Activated naive CD4-positive, alpha-beta T cell treated with anti-CD3 and anti-CD28 coated beads, Interleukin-2, amount 50 U/mL, for 24 hours (primary cell): ENCODE results near the gene LPAR2.
"Not testable (repeated sequence)": the region's sequence is repeated elsewhere in the genome, so short reads cannot be mapped to it uniquely, and the experiment has no call there.

Experiments used
- H3K27ac Mint-ChIP-seq: one replicate; pipeline ENCODE4 v1.8.0; 2021; ENCODE audit warnings: mild to moderate bottlenecking, mixed read lengths
- H3K27me3 Mint-ChIP-seq: one replicate; pipeline ENCODE4 v1.8.0; 2021; ENCODE audit warnings: mixed read lengths
- H3K36me3 Mint-ChIP-seq: one replicate; pipeline ENCODE4 v1.8.0; 2021; ENCODE audit warnings: mixed read lengths
- H3K4me1 Mint-ChIP-seq: one replicate; pipeline ENCODE4 v1.8.0; 2021; ENCODE audit warnings: mixed read lengths
- H3K4me3 Mint-ChIP-seq: one replicate; pipeline ENCODE4 v1.8.0; 2021; ENCODE audit warnings: mild to moderate bottlenecking, mixed read lengths
- H3K9me3 Mint-ChIP-seq: one replicate; pipeline ENCODE4 v1.8.0; 2021; ENCODE audit warnings: mixed read lengths

The LPAR2 gene

GRCh38 chr19:19626516-19627472 is 1.2 kb downstream of the LPAR2 start:
- Mint-ChIP-seq H3K4me3 (peak overlapping the region; percentile 89), H3K27ac (peak overlapping the region; percentile 87), H3K9me3 (no peaks in the 10 kb centered on the region), H3K27me3 (no peaks in the 10 kb centered on the region), H3K36me3 (peaks cover 6% of the 10 kb centered on the region), H3K4me1 (peaks cover 23% of the 10 kb centered on the region)

GRCh38 chr19:19624032-19624570 is 3.9 kb downstream of the LPAR2 start:
- Mint-ChIP-seq H3K27me3 (no peaks in the 10 kb centered on the region), H3K4me1 (peaks cover 27% of the 10 kb centered on the region), H3K27ac (no peak overlapping the region), H3K4me3 (no peak overlapping the region), H3K36me3 (peaks cover 6% of the 10 kb centered on the region), H3K9me3 (no peaks in the 10 kb centered on the region)

- no peak overlapping the region for H3K4me3 Mint-ChIP-seq
- peaks cover 4% of the 10 kb centered on the region for H3K36me3 Mint-ChIP-seq
- peak overlapping the region; percentile 35 for H3K27ac Mint-ChIP-seq
- peaks cover 29% of the 10 kb centered on the region for H3K4me1 Mint-ChIP-seq
- no peaks in the 10 kb centered on the region for H3K9me3 Mint-ChIP-seq
- H3K27me3 Mint-ChIP-seq = no peaks in the 10 kb centered on the region
Observed at GRCh38 chr19:19623383-19623782, 4.6 kb downstream of the LPAR2 start.

GRCh38 chr19:19619849-19620210 is 8.2 kb downstream of the LPAR2 start:
- no peaks in the 10 kb centered on the region for H3K36me3 Mint-ChIP-seq
- H3K4me3 Mint-ChIP-seq = no peak overlapping the region
- H3K9me3 Mint-ChIP-seq = no peaks in the 10 kb centered on the region
- H3K4me1 Mint-ChIP-seq = peaks cover 41% of the 10 kb centered on the region
- H3K27me3 Mint-ChIP-seq = no peaks in the 10 kb centered on the region
- no peak overlapping the region for H3K27ac Mint-ChIP-seq

GRCh38 chr19:19619181-19619848 is 8.7 kb downstream of the LPAR2 start:
- no peaks in the 10 kb centered on the region for H3K36me3 Mint-ChIP-seq
- peaks cover 44% of the 10 kb centered on the region for H3K4me1 Mint-ChIP-seq
- no peaks in the 10 kb centered on the region for H3K9me3 Mint-ChIP-seq
- H3K27me3 Mint-ChIP-seq = no peaks in the 10 kb centered on the region
- peak overlapping the region; percentile 46 for H3K27ac Mint-ChIP-seq
- H3K4me3 Mint-ChIP-seq = peak overlapping the region; percentile 88

GRCh38 chr19:19618219-19619051 is 9.6 kb downstream of the LPAR2 start, which contains the start of gene PBX4:
TSS of gene PBX4 (minus strand) at chr19:19618687. CDS start at chr19:19618629, 58 bp downstream.
- no peaks in the 10 kb centered on the region for H3K36me3 Mint-ChIP-seq

GRCh38 chr19:19615086-19615485 is 12.9 kb downstream of the LPAR2 start:
- peaks cover 69% of the 10 kb centered on the region for H3K4me1 Mint-ChIP-seq
- peak overlapping the region; percentile 69 for H3K4me3 Mint-ChIP-seq
- H3K27ac Mint-ChIP-seq = peak overlapping the region; percentile 79
- no peaks in the 10 kb centered on the region for H3K27me3 Mint-ChIP-seq
- H3K9me3 Mint-ChIP-seq = no peaks in the 10 kb centered on the region
- H3K36me3 Mint-ChIP-seq = no peaks in the 10 kb centered on the region

More at GRCh38 chr19:19618219-19619051, 9.6 kb downstream of the LPAR2 start, which contains the start of gene PBX4:
- Mint-ChIP-seq H3K27me3 (no peaks in the 10 kb centered on the region), H3K4me3 (peak within 1 kb of the TSS; percentile 88), H3K4me1 (peaks cover 52% of the 10 kb centered on the region), H3K9me3 (no peaks in the 10 kb centered on the region), H3K27ac (peak within 1 kb of the TSS; percentile 85)

GRCh38 chr19:19613506-19613905 is 14.5 kb downstream of the LPAR2 start:
- no peaks in the 10 kb centered on the region for H3K9me3 Mint-ChIP-seq
- H3K4me3 Mint-ChIP-seq = no peak overlapping the region
- H3K36me3 Mint-ChIP-seq = peaks cover 7% of the 10 kb centered on the region
- H3K27me3 Mint-ChIP-seq = no peaks in the 10 kb centered on the region
- peaks cover 65% of the 10 kb centered on the region for H3K4me1 Mint-ChIP-seq
- no peak overlapping the region for H3K27ac Mint-ChIP-seq

GRCh38 chr19:19610376-19611202 is 17.4 kb downstream of the LPAR2 start:
- H3K9me3 Mint-ChIP-seq = no peaks in the 10 kb centered on the region
- no peaks in the 10 kb centered on the region for H3K27me3 Mint-ChIP-seq
- peaks cover 8% of the 10 kb centered on the region for H3K36me3 Mint-ChIP-seq
- no peak overlapping the region for H3K27ac Mint-ChIP-seq
- H3K4me1 Mint-ChIP-seq = peaks cover 59% of the 10 kb centered on the region
- no peak overlapping the region for H3K4me3 Mint-ChIP-seq

GRCh38 chr19:19606686-19607085 is 21.3 kb downstream of the LPAR2 start:
- H3K36me3 Mint-ChIP-seq, H3K4me3 Mint-ChIP-seq, H3K27me3 Mint-ChIP-seq, H3K9me3 Mint-ChIP-seq: not testable (repeated sequence)
- Mint-ChIP-seq H3K4me1 (peaks cover 53% of the 10 kb centered on the region), H3K27ac (peak overlapping the region; percentile 53)

GRCh38 chr19:19606021-19606420 is 22.0 kb downstream of the LPAR2 start:
- Mint-ChIP-seq H3K27me3 (no peaks in the 10 kb centered on the region), H3K4me1 (peaks cover 57% of the 10 kb centered on the region), H3K9me3 (peaks cover 4% of the 10 kb centered on the region), H3K27ac (peak overlapping the region; percentile 53), H3K4me3 (peak overlapping the region; percentile 27), H3K36me3 (peaks cover 11% of the 10 kb centered on the region)

GRCh38 chr19:19602713-19603324 is 25.2 kb downstream of the LPAR2 start:
- no peaks in the 10 kb centered on the region for H3K27me3 Mint-ChIP-seq
- peaks cover 53% of the 10 kb centered on the region for H3K4me1 Mint-ChIP-seq
- H3K4me3 Mint-ChIP-seq = peak overlapping the region; percentile 71
- H3K27ac Mint-ChIP-seq = peak overlapping the region; percentile 88
- peaks cover 5% of the 10 kb centered on the region for H3K36me3 Mint-ChIP-seq
- peaks cover 7% of the 10 kb centered on the region for H3K9me3 Mint-ChIP-seq

GRCh38 chr19:19602136-19602712 is 25.8 kb downstream of the LPAR2 start:
- peaks cover 7% of the 10 kb centered on the region for H3K9me3 Mint-ChIP-seq
- peaks cover 5% of the 10 kb centered on the region for H3K36me3 Mint-ChIP-seq
- H3K4me3 Mint-ChIP-seq = peak overlapping the region; percentile 23
- no peaks in the 10 kb centered on the region for H3K27me3 Mint-ChIP-seq
- peaks cover 59% of the 10 kb centered on the region for H3K4me1 Mint-ChIP-seq
- H3K27ac Mint-ChIP-seq = peak overlapping the region; percentile 64
